Right lobe of liver (tissue), 6 donors: ENCODE data around the gene SLC24A1. TPM values are rescaled to one million over a fixed set of nuclear protein-coding genes. Genes with fewer than 3 reads are reported as not detected.

Experiments used
- ATAC-seq, 4 donors: fragments of 200-7000 bp; cut with Tn5 transposase; one replicate each; pipeline ENCODE4 v1.9.1; 2020; ENCODE audit warnings: mild to moderate bottlenecking in 4 of 4, moderate library complexity in 4 of 4
- DNase-seq, 3 donors: peaks; one replicate each; pipeline ENCODE4 v3.0.0-alpha.2; 2020
- H3K27ac ChIP-seq, 3 donors: fragments of 200-600 bp; one replicate each; pipeline ENCODE4 v1.8.0; 2022
- H3K27me3 ChIP-seq, 2 donors: fragments of 200-600 bp; one replicate each; pipeline ENCODE4 v1.8.0; 2022
- H3K36me3 ChIP-seq, 4 donors: fragments of 200-600 bp; sonication (generic) in 1 of 4; one replicate each; pipeline versions ENCODE4 v1.5.1 to v1.8.0; 2017 to 2022; ENCODE audit warnings: control low read depth in 1 of 4
- H3K4me1 ChIP-seq, 4 donors: fragments of 200-600 bp; sonication (generic) in 1 of 4; one replicate each; pipeline versions ENCODE4 v1.5.1 to v1.8.0; 2017 to 2022; ENCODE audit warnings: control low read depth in 1 of 4
- H3K4me3 ChIP-seq, 3 donors: fragments of 200-600 bp; one replicate each; pipeline ENCODE4 v1.8.0; 2022
- H3K9me3 ChIP-seq, 4 donors: fragments of 200-600 bp; sonication (generic) in 1 of 4; one replicate each; pipeline versions ENCODE4 v1.5.1 to v1.8.0; 2017 to 2022; ENCODE audit warnings: control low read depth in 1 of 4
- POLR2A ChIP-seq: fragments of 450-650 bp; IDR thresholded peaks from one replicate; pipeline ENCODE4 v1.6.1; 2017; ENCODE audit warnings: antibody characterized with exemption, mild to moderate bottlenecking
- WGBS: methylation state at CpG from one replicate; pipeline ENCODE4 v1.1.6; 2018; ENCODE audit warnings: low coverage, low lambda C conversion rate; ENCODE audit not compliant: insufficient coverage; ENCODE audit errors: missing lambda C conversion rate; 5-methylcytosine and 5-hydroxymethylcytosine counted together
- intact Hi-C, 2 donors: fragments of 100-400 bp; cut with DNase I; formaldehyde crosslinking; loops; one replicate each; pipeline versions ENCODE4 v1.11.2 to v1.14.1; 2022
- total RNA-seq, 6 experiments: library from RNA; depleted of rRNA in 2 of 6; stranded (reverse); fragments of >200 nt in 2 of 6; fragmentation: NEBNext Ultra II Directional in 3 of 6; extraction: Animal tissue kit (Norgen Biotek cat#: 25700) in 3 of 6; gene quantifications; one replicate each; pipeline versions ENCODE4 v1.1.0 to v1.2.4, GENCODE V29; 2016 to 2023
- TF ChIP-seq, protein P1 (sequence below), 4 donors: fragments of 200-600 bp in 3 of 4; fragments of 450-650 bp in 1 of 4; IDR thresholded peaks; one replicate each; pipeline versions ENCODE4 v1.5.1 to v1.8.0; 2016 to 2022; ENCODE audit warnings: antibody characterized with exemption in 4 of 4, mild to moderate bottlenecking in 2 of 4
- donor health status: DM: no; HTN: yes; CAD: no.
- donor health status: DM: no; HTN: no; CAD: no.
- donor health status: DM: no; HTN: no; CAD: no.
- donor health status: DM: no; HTN: yes; CAD: no.
- donor health status: DM: no; HTN: yes; CAD: no.

Gene SLC24A1
- total RNA-seq, 6 experiments from 2014 or later, result 1.7 to 5.0 (median 4.8) TPM

- intact Hi-C loops, result no loop called here
- no peaks in the 10 kb centered on the region for H3K9me3 ChIP-seq
- ATAC-seq, result no peak
- no peak overlapping the region for H3K4me3 ChIP-seq
- TF ChIP-seq, protein P1, sequence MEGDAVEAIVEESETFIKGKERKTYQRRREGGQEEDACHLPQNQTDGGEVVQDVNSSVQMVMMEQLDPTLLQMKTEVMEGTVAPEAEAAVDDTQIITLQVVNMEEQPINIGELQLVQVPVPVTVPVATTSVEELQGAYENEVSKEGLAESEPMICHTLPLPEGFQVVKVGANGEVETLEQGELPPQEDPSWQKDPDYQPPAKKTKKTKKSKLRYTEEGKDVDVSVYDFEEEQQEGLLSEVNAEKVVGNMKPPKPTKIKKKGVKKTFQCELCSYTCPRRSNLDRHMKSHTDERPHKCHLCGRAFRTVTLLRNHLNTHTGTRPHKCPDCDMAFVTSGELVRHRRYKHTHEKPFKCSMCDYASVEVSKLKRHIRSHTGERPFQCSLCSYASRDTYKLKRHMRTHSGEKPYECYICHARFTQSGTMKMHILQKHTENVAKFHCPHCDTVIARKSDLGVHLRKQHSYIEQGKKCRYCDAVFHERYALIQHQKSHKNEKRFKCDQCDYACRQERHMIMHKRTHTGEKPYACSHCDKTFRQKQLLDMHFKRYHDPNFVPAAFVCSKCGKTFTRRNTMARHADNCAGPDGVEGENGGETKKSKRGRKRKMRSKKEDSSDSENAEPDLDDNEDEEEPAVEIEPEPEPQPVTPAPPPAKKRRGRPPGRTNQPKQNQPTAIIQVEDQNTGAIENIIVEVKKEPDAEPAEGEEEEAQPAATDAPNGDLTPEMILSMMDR (IDR thresholded peaks at IDR 0.05), result no peak
- TF ChIP-seq POLR2A, result no peak
- 82% methylated on average over 8 of the region's 8 CpGs for WGBS
- H3K36me3 ChIP-seq, result peaks cover 0 to 27% (median 9%) of the 10 kb centered on the region in 4 donors
- DNase-seq, result no peak
- H3K4me1 ChIP-seq, result no peaks in the 10 kb centered on the region
- no peak overlapping the region for H3K27ac ChIP-seq
- no peaks in the 10 kb centered on the region for H3K27me3 ChIP-seq
Measured at GRCh38 chr15:65578904-65579728, 42.6 kb upstream of the SLC24A1 start.

DNA sequence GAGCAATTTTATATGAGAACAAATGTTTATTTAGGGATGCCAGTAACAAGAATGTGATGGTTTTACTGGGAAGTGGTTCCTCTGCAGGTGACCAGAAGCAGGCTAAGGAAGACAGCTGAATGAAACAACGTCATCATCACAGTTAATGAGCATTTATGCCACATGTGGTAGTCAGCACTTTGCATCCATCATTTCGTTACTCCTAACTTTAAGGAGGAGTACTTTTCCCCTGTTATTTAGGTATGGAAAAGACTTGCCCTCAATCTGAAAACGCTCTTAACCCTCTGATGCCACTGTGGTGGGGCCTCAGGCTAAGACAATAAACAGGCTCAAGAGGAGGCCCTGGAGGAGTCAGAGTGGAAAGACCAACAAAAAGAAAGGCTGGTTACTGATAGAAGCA is 42.0 kb upstream of the SLC24A1 start:
- H3K36me3 ChIP-seq, result peaks cover 0 to 33% (median 10%) of the 10 kb centered on the region in 4 donors
- ATAC-seq (no peak), DNase-seq (no peak)
- H3K27ac ChIP-seq, result no peak overlapping the region
- H3K27me3 ChIP-seq, result no peaks in the 10 kb centered on the region
- 86% methylated on average over 2 of the region's 3 CpGs for WGBS
- H3K4me3 ChIP-seq, result no peak overlapping the region
- no peak for TF ChIP-seq POLR2A
- TF ChIP-seq, protein P1 (IDR thresholded peaks at IDR 0.05), result no peak
- H3K9me3 ChIP-seq, result no peaks in the 10 kb centered on the region
- no peaks in the 10 kb centered on the region for H3K4me1 ChIP-seq
- intact Hi-C loops, result no loop called here

DNA sequence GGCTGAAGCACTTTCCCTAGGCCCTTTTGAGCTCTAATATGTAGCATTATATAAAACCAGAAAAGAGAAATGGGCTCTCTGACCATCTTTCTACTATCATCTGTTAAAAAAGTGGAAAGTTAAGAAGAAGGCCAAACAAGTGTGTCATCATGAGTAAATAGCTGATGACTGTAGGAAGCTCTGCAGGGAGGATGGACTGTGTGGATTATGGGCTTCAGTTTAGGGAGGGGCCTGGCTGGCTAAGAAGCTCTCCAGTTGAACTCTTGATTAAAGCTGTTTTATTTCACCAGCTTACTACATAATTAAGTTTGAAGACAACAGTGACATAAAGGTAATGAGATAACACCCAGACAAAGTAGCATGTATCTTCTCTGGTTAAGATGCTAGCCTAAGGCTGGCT is 41.5 kb upstream of the SLC24A1 start:
- no peak overlapping the region for H3K27ac ChIP-seq
- ATAC-seq (peak in 1 of 4 donors; percentile 45), DNase-seq (no peak)
- peaks cover 0 to 38% (median 10%) of the 10 kb centered on the region in 4 donors for H3K36me3 ChIP-seq
- intact Hi-C loops, result no loop called here
- H3K4me3 ChIP-seq, result no peak overlapping the region
- no peaks in the 10 kb centered on the region for H3K4me1 ChIP-seq
- H3K27me3 ChIP-seq, result no peaks in the 10 kb centered on the region
- TF ChIP-seq, protein P1 (IDR thresholded peaks at IDR 0.05), result no peak
- TF ChIP-seq POLR2A, result no peak
- no peaks in the 10 kb centered on the region for H3K9me3 ChIP-seq

- ATAC-seq, result peak; percentile 28 to 60 (median 44)
Measured at GRCh38 chr15:65583701-65584100, 38.0 kb upstream of the SLC24A1 start.

More at GRCh38 chr15:65583701-65584100, 38.0 kb upstream of the SLC24A1 start:
- peaks cover 0 to 63% (median 10%) of the 10 kb centered on the region in 4 donors for H3K36me3 ChIP-seq
- TF ChIP-seq, protein P1 (IDR thresholded peaks at IDR 0.05), result no peak
- no peak for TF ChIP-seq POLR2A
- WGBS, result 20% methylated on average over 1 of the region's 1 CpG
- H3K4me1 ChIP-seq, result no peaks in the 10 kb centered on the region
- H3K27me3 ChIP-seq, result no peaks in the 10 kb centered on the region
- H3K9me3 ChIP-seq, result no peaks in the 10 kb centered on the region
- no peak overlapping the region for H3K4me3 ChIP-seq
- DNase-seq, result no peak
- no peak overlapping the region for H3K27ac ChIP-seq
- intact Hi-C loops, result no loop called here
